Neural cell (in vitro differentiated cells): ENCODE measurements around the gene ZNF691. TPM values are rescaled to one million over a fixed set of nuclear protein-coding genes. Genes with fewer than 3 reads are reported as not detected.

Source experiments
- H2AFZ ChIP-seq: fragments of 200-600, 300-800 bp; sonication (generic), shearing (Covaris generic); 2 replicates; pipeline ENCODE4 v1.6.0; 2014; ENCODE audit warnings: low read depth, mild to moderate bottlenecking, antibody characterized with exemption, low read length, moderate library complexity
- H3F3A ChIP-seq: fragments of 200-600 bp; shearing (Covaris generic); 2 replicates; pipeline ENCODE4 v1.6.1; 2016; ENCODE audit warnings: mild to moderate bottlenecking, moderate library complexity, mixed read lengths, antibody characterized with exemption, low read length; ENCODE audit not compliant: insufficient read depth, poor library complexity, severe bottlenecking
- H3K27ac ChIP-seq: fragments of 200-600, 300-800 bp; sonication (generic), shearing (Covaris generic); 2 replicates; pipeline ENCODE4 v1.5.1; 2014; ENCODE audit warnings: mild to moderate bottlenecking, low read length, moderate library complexity
- H3K27me3 ChIP-seq: fragments of 300-800, 200-600 bp; sonication (generic), shearing (Covaris generic); 2 replicates; pipeline ENCODE4 v1.6.0; 2014; ENCODE audit warnings: mild to moderate bottlenecking, low read depth, low read length, moderate library complexity; ENCODE audit not compliant: insufficient read depth
- H3K36me3 ChIP-seq: fragments of 300-800, 200-600 bp; sonication (generic), shearing (Covaris generic); 2 replicates; pipeline ENCODE4 v1.5.1; 2014; ENCODE audit warnings: mild to moderate bottlenecking, antibody characterized with exemption, low read length, moderate library complexity; ENCODE audit not compliant: insufficient read depth
- H3K4me2 ChIP-seq: fragments of 300-800, 200-600 bp; sonication (generic), shearing (Covaris generic); 2 replicates; pipeline ENCODE4 v1.6.0; 2014; ENCODE audit warnings: mild to moderate bottlenecking, low read length
- H3K4me3 ChIP-seq: fragments of 300-800, 200-600 bp; sonication (generic), shearing (Covaris generic); 2 replicates; pipeline ENCODE4 v1.5.1; 2014; ENCODE audit warnings: mild to moderate bottlenecking, low read length, moderate library complexity
- H3K79me2 ChIP-seq: fragments of 200-600 bp; shearing (Covaris generic); replicated peaks from 2 replicates; pipeline ENCODE4 v1.6.0; 2014; ENCODE audit warnings: mild to moderate bottlenecking, low read length, moderate library complexity; ENCODE audit not compliant: insufficient read depth
- H3K9ac ChIP-seq: fragments of 300-800, 200-600 bp; sonication (generic), shearing (Covaris generic); 2 replicates; pipeline ENCODE4 v1.6.1; 2016; ENCODE audit warnings: mild to moderate bottlenecking, low read length, mixed read lengths
- H3K9me2 ChIP-seq: fragments of 200-600 bp; shearing (Covaris generic); 2 replicates; pipeline ENCODE4 v1.6.1; 2016; ENCODE audit warnings: mild to moderate bottlenecking, low read length, mixed read lengths; ENCODE audit not compliant: insufficient read depth
- H3K9me3 ChIP-seq: fragments of 200-600, 300-800 bp; sonication (generic), shearing (Covaris generic); 2 replicates; pipeline ENCODE4 v1.6.1; 2016; ENCODE audit warnings: mild to moderate bottlenecking, mixed run types, low read length, moderate library complexity, mixed read lengths
- H4K20me1 ChIP-seq: fragments of 200-600 bp; shearing (Covaris generic); 2 replicates; pipeline ENCODE4 v1.6.1; 2016; ENCODE audit warnings: mild to moderate bottlenecking, mixed run types; ENCODE audit not compliant: insufficient read depth
- CTCF ChIP-seq: fragments of 450-650 bp; IDR thresholded peaks from 2 replicates; pipeline ENCODE4 v1.5.1; 2014; ENCODE audit warnings: antibody characterized with exemption, mild to moderate bottlenecking, moderate library complexity; ENCODE audit not compliant: poor library complexity, severe bottlenecking
- EP300 ChIP-seq: fragments of 450-650 bp; conservative IDR thresholded peaks from 2 replicates; pipeline ENCODE4 v1.6.1; 2014; ENCODE audit warnings: antibody characterized with exemption, mild to moderate bottlenecking, moderate library complexity; ENCODE audit not compliant: poor library complexity, severe bottlenecking
- EZH2 ChIP-seq: fragments of 200-600, 300-800 bp; shearing (Covaris generic), sonication (generic); IDR thresholded peaks from 2 replicates; pipeline ENCODE4 v1.6.1; 2014; ENCODE audit warnings: antibody characterized with exemption, low read length, borderline replicate concordance, mild to moderate bottlenecking; ENCODE audit not compliant: insufficient read depth, poor library complexity, severe bottlenecking
- MXI1 ChIP-seq: fragments of 450-650 bp; conservative IDR thresholded peaks from 2 replicates; pipeline ENCODE4 v1.6.1; 2014; ENCODE audit warnings: antibody characterized with exemption, mild to moderate bottlenecking; ENCODE audit not compliant: poor library complexity, severe bottlenecking
- POLR2AphosphoS5 ChIP-seq: IDR thresholded peaks from 2 replicates; pipeline ENCODE4 v1.6.1; 2012
- RAD21 ChIP-seq: fragments of 450-650 bp; conservative IDR thresholded peaks from 2 replicates; pipeline ENCODE4 v1.6.1; 2014; ENCODE audit warnings: antibody characterized with exemption, mild to moderate bottlenecking, moderate library complexity
- REST ChIP-seq: IDR thresholded peaks from 2 replicates; pipeline ENCODE4 v1.6.1; 2012; ENCODE audit warnings: borderline replicate concordance
- SMC3 ChIP-seq: fragments of 450-650 bp; conservative IDR thresholded peaks from 2 replicates; pipeline ENCODE4 v1.6.1; 2014; ENCODE audit warnings: antibody characterized with exemption, mild to moderate bottlenecking, moderate library complexity; ENCODE audit not compliant: poor library complexity
- TAF1 ChIP-seq: IDR thresholded peaks from 2 replicates; pipeline ENCODE4 v1.6.1; 2012; ENCODE audit warnings: low read depth
- polyA plus RNA-seq: library from polyadenylated mRNA; depleted of rRNA; stranded (reverse); fragments of >200 nt; gene quantifications from 2 replicates; pipeline ENCODE4 v1.2.3, GENCODE V29; 2014

ZNF691 gene
- polyA plus RNA-seq, 1 donor from 2014 or later: 14.9 TPM

GRCh38 chr1:42838482-42839190, 7.8 kb upstream of the ZNF691 start:
- no peak overlapping the region for H3K4me3 ChIP-seq
- TF ChIP-seq REST (no peak), POLR2AphosphoS5 (no peak), MXI1 (no peak), RAD21 (no peak), TAF1 (no peak), EP300 (no peak), CTCF (no peak), SMC3 (no peak), EZH2 (no peak)
- H3K36me3 ChIP-seq: no peaks in the 10 kb centered on the region
- H3K9me2 ChIP-seq: no peaks in the 10 kb centered on the region
- no peaks in the 10 kb centered on the region for H3F3A ChIP-seq
- no peaks in the 10 kb centered on the region for H4K20me1 ChIP-seq
- no peak overlapping the region for H3K9ac ChIP-seq
- no peak overlapping the region for H3K27ac ChIP-seq
- no peaks in the 10 kb centered on the region for H3K79me2 ChIP-seq
- H3K4me2 ChIP-seq: no peak overlapping the region
- no peak overlapping the region for H2AFZ ChIP-seq
- no peaks in the 10 kb centered on the region for H3K27me3 ChIP-seq
- H3K9me3 ChIP-seq: no peaks in the 10 kb centered on the region

- H3F3A ChIP-seq: no peaks in the 10 kb centered on the region
- no peaks in the 10 kb centered on the region for H3K9me2 ChIP-seq
- no peak overlapping the region for H3K27ac ChIP-seq
- H3K4me3 ChIP-seq: no peak overlapping the region
- no peaks in the 10 kb centered on the region for H3K79me2 ChIP-seq
- no peaks in the 10 kb centered on the region for H3K27me3 ChIP-seq
- no peak overlapping the region for H3K4me2 ChIP-seq
- no peaks in the 10 kb centered on the region for H3K9me3 ChIP-seq
- no peaks in the 10 kb centered on the region for H4K20me1 ChIP-seq
- no peaks in the 10 kb centered on the region for H3K36me3 ChIP-seq
- H2AFZ ChIP-seq: no peak overlapping the region
- TF ChIP-seq TAF1 (no peak), POLR2AphosphoS5 (no peak), EZH2 (no peak), RAD21 (no peak)
- no peak overlapping the region for H3K9ac ChIP-seq
These were observed 5.4 kb upstream of the ZNF691 start for GRCh38 chr1:42841010-42841409.
